Measurements from ENCODE around the gene UBE4B. TPM values are rescaled to one million over a fixed set of nuclear protein-coding genes. Genes with fewer than 3 reads are reported as not detected.

Gene UBE4B
- total RNA-seq, 2 donors from 2014 or later: 62.7 to 73.3 TPM

DNA sequence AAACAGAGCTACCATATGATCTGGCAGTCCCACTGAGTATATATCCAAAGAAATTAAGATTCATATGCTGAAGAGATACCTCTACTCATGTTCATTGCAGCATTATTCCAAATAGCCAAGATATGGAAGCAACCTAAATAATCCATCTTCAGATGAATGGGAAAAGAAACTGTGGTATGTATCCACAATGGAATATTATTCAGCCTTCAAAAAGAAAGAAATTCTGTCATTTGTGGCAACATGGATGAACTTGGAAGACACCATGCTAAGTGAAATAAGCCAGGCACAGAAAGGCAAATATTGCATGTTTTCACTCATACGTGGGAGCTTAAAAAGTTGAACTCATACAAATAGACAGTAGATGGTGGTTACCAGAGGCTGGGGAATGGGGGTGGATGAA lies 47.8 kb downstream of the UBE4B start:
- no peak overlapping the region for H3K9ac ChIP-seq (ENCODE audit: extremely low read depth, low read length, poor library complexity, severe bottlenecking)
- DNase-seq: no peak
- H3K9me3 Mint-ChIP-seq: peaks cover 2% of the 10 kb centered on the region
- no peaks in the 10 kb centered on the region for H3K27me3 Mint-ChIP-seq (ENCODE audit: insufficient read depth)
- peaks cover 36% of the 10 kb centered on the region for H3K36me3 Mint-ChIP-seq (ENCODE audit: low read depth)
- H3K27ac Mint-ChIP-seq: no peak overlapping the region
- H3K9me3 ChIP-seq (ENCODE audit: control insufficient read depth, low read length): no peaks in the 10 kb centered on the region
- TF ChIP-seq, protein P1, sequence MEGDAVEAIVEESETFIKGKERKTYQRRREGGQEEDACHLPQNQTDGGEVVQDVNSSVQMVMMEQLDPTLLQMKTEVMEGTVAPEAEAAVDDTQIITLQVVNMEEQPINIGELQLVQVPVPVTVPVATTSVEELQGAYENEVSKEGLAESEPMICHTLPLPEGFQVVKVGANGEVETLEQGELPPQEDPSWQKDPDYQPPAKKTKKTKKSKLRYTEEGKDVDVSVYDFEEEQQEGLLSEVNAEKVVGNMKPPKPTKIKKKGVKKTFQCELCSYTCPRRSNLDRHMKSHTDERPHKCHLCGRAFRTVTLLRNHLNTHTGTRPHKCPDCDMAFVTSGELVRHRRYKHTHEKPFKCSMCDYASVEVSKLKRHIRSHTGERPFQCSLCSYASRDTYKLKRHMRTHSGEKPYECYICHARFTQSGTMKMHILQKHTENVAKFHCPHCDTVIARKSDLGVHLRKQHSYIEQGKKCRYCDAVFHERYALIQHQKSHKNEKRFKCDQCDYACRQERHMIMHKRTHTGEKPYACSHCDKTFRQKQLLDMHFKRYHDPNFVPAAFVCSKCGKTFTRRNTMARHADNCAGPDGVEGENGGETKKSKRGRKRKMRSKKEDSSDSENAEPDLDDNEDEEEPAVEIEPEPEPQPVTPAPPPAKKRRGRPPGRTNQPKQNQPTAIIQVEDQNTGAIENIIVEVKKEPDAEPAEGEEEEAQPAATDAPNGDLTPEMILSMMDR (conservative IDR thresholded peaks at IDR 0.05): no peak
- no peaks in the 10 kb centered on the region for H3K27me3 ChIP-seq (ENCODE audit: control insufficient read depth, insufficient read depth, low read length, poor library complexity, severe bottlenecking)
- 100% methylated on average over 1 of the region's 1 CpG for WGBS, 2 experiments (ENCODE audit: insufficient coverage in 1 of 2, insufficient read length in 1 of 2)
- no peaks in the 10 kb centered on the region for H3K4me1 Mint-ChIP-seq
- H3K36me3 ChIP-seq (ENCODE audit: control insufficient read depth, insufficient read depth, low read length): peaks cover 12% of the 10 kb centered on the region
- no peak overlapping the region for H3K4me3 Mint-ChIP-seq
- no peak overlapping the region for H3K27ac ChIP-seq (ENCODE audit: low read depth, low read length)
- H3K4me3 ChIP-seq (ENCODE audit: low read length): no peak overlapping the region
- no peaks in the 10 kb centered on the region for H3K4me1 ChIP-seq (ENCODE audit: control insufficient read depth, insufficient read depth, low read length)

DNA sequence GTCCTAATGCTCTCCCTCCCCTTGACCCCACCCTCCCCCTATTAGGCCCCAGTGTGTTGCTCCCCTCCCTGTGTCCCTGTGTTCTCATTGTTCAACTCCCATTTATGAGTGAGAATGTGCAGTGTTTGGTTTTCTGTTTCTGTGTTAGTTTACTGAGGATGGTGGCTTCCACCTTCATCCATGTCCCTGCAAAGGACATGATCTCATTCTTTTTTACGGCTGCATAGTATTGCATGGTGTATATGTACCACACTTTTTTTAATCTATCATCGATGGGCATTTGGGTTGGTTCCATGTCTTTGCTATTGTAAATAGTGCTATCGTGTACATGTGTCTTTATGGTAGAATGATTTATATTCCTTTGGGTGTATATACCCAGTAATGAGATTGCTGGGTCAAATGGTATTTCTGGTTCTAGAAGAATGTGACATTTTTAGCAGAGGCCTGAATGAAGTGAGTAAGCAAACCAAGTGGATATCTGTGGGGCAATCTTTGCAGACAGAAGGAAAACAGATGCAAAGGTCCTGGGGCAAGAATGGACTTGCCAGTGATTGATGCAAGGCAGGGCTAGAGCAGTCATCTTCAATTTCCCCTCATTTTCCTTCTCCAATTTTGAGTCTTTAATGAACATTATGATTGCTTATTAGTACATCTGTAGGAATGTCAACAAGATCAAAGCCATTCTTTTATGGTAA lies 50.2 kb downstream of the UBE4B start:
- Mint-ChIP-seq H3K4me3 (no peak overlapping the region), H3K9me3 (peaks cover 2% of the 10 kb centered on the region), H3K4me1 (no peaks in the 10 kb centered on the region), H3K36me3 (ENCODE audit: low read depth) (peaks cover 43% of the 10 kb centered on the region), H3K27ac (no peak overlapping the region), H3K27me3 (ENCODE audit: insufficient read depth) (no peaks in the 10 kb centered on the region)
- 98 to 100% methylated on average over 2 to 3 of the region's 3 CpGs for WGBS, 2 experiments (ENCODE audit: insufficient coverage in 1 of 2, insufficient read length in 1 of 2)
- Histone ChIP-seq H3K4me1 (ENCODE audit: control insufficient read depth, insufficient read depth, low read length) (no peaks in the 10 kb centered on the region), H3K27me3 (ENCODE audit: control insufficient read depth, insufficient read depth, low read length, poor library complexity, severe bottlenecking) (no peaks in the 10 kb centered on the region), H3K9me3 (ENCODE audit: control insufficient read depth, low read length) (no peaks in the 10 kb centered on the region), H3K27ac (ENCODE audit: low read depth, low read length) (no peak overlapping the region), H3K9ac (ENCODE audit: extremely low read depth, low read length, poor library complexity, severe bottlenecking) (no peak overlapping the region), H3K36me3 (ENCODE audit: control insufficient read depth, insufficient read depth, low read length) (peaks cover 21% of the 10 kb centered on the region), H3K4me3 (ENCODE audit: low read length) (no peak overlapping the region)
- DNase-seq: no peak
- TF ChIP-seq, protein P1 (conservative IDR thresholded peaks at IDR 0.05): no peak

DNA sequence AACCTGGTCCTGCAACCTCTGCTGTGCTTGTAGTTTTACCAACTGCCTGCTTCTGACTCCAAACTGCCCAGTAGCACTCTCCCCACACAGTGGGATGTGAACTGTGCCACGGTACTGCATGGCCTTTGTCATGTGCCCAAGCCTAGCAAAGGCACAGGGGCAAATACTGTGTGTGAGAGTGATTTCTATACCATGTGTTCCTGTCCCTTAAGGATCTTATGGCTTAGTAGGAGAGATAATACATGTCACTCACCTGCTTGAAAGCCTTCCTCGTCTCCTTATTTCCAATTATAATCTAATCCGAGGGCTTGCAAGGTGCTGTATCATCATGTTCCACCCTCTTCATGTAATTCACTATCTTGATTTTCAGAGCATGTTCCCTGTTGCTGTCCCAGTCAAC lies 51.3 kb downstream of the UBE4B start:
- no peaks in the 10 kb centered on the region for H3K27me3 ChIP-seq (ENCODE audit: control insufficient read depth, insufficient read depth, low read length, poor library complexity, severe bottlenecking)
- H3K4me3 ChIP-seq (ENCODE audit: low read length): no peak overlapping the region
- peaks cover 17% of the 10 kb centered on the region for H3K36me3 ChIP-seq (ENCODE audit: control insufficient read depth, insufficient read depth, low read length)
- Mint-ChIP-seq H3K27ac (peak overlapping the region; percentile 50), H3K36me3 (ENCODE audit: low read depth) (peaks cover 41% of the 10 kb centered on the region), H3K4me1 (no peaks in the 10 kb centered on the region), H3K27me3 (ENCODE audit: insufficient read depth) (no peaks in the 10 kb centered on the region), H3K4me3 (no peak overlapping the region), H3K9me3 (peaks cover 2% of the 10 kb centered on the region)
- H3K4me1 ChIP-seq (ENCODE audit: control insufficient read depth, insufficient read depth, low read length): no peaks in the 10 kb centered on the region
- no peak for DNase-seq
- H3K9ac ChIP-seq (ENCODE audit: extremely low read depth, low read length, poor library complexity, severe bottlenecking): no peak overlapping the region
- WGBS, 2 experiments (ENCODE audit: insufficient coverage in 1 of 2, insufficient read length in 1 of 2): 94 to 95% methylated on average over 2 to 3 of the region's 3 CpGs
- H3K27ac ChIP-seq (ENCODE audit: low read depth, low read length): no peak overlapping the region
- TF ChIP-seq, protein P1 (conservative IDR thresholded peaks at IDR 0.05): no peak
- H3K9me3 ChIP-seq (ENCODE audit: control insufficient read depth, low read length): no peaks in the 10 kb centered on the region
